ENCODE measurements around the gene MOCOS.

MOCOS gene

GRCh38 chr18:36302676-36303075, 115.4 kb downstream of the MOCOS start (continued):
- TF ChIP-seq PRDM2 (tag by site-specific recombination; IDR thresholded peaks at IDR 0.05; ENCODE audit: borderline replicate concordance) (no peak), ZNF449 (tag by site-specific recombination; IDR thresholded peaks at IDR 0.05) (no peak), ZNF416 (tag by site-specific recombination; IDR thresholded peaks at IDR 0.05) (no peak), ZNF701 (tag by site-specific recombination; IDR thresholded peaks at IDR 0.05) (no peak), ZNF174 (tag by site-specific recombination; IDR thresholded peaks at IDR 0.05) (no peak), ZNF280D (tag by site-specific recombination; IDR thresholded peaks at IDR 0.05) (no peak), ZNF248 (tag by site-specific recombination; IDR thresholded peaks at IDR 0.05) (no peak), ATF2 (tag by site-specific recombination; IDR thresholded peaks at IDR 0.05; ENCODE audit: low read depth) (peak; percentile 21; the same call in 1 of the 2 replicates), PRDM6 (tag by site-specific recombination; IDR thresholded peaks at IDR 0.05) (0 out of 2 replicates have a peak, but pooled peaks have one; percentile 7), ZNF629 (tag by site-specific recombination; IDR thresholded peaks at IDR 0.05) (0 out of 2 replicates have a peak, but pooled peaks have one; percentile 35), ZBTB7A (tag by site-specific recombination; IDR thresholded peaks at IDR 0.05; ENCODE audit: low read depth) (no peak), ZNF26 (tag by site-specific recombination; IDR thresholded peaks at IDR 0.05) (no peak), BCL11B (tag by site-specific recombination; IDR thresholded peaks at IDR 0.05; ENCODE audit: low read depth) (no peak), ZNF670 (tag by site-specific recombination; IDR thresholded peaks at IDR 0.05; ENCODE audit: low read depth) (no peak), ZNF791 (tag by site-specific recombination; IDR thresholded peaks at IDR 0.05) (no peak), ZSCAN5A (tag by site-specific recombination; IDR thresholded peaks at IDR 0.05) (no peak), ZNF529 (tag by site-specific recombination; IDR thresholded peaks at IDR 0.05; ENCODE audit: insufficient replicate concordance) (no peak), ZNF626 (tag by site-specific recombination; IDR thresholded peaks at IDR 0.05) (no peak), ZNF571 (tag by site-specific recombination; IDR thresholded peaks at IDR 0.05) (no peak), ZNF354C (tag by site-specific recombination; IDR thresholded peaks at IDR 0.05; ENCODE audit: borderline replicate concordance, low read depth) (no peak), ZNF600 (tag by site-specific recombination; IDR thresholded peaks at IDR 0.05) (no peak), ZNF776 (tag by site-specific recombination; IDR thresholded peaks at IDR 0.05; ENCODE audit: borderline replicate concordance) (no peak), ZNF266 (tag by site-specific recombination; IDR thresholded peaks at IDR 0.05; ENCODE audit: low read depth) (no peak)
